GM20000 (cell line): ENCODE data around the gene ADORA3.

Experiments used
- DNase-seq: peaks from one replicate; pipeline ENCODE4 v3.0.0; 2012; ENCODE audit warnings: low spot score
- TF ChIP-seq, protein P1 (sequence below): IDR thresholded peaks from 2 replicates; pipeline ENCODE4 v1.5.1; 2012; ENCODE audit warnings: mild to moderate bottlenecking, control low read depth; ENCODE audit errors: extremely low read depth, missing control alignments

The ADORA3 gene

GRCh38 chr1:111474106-111474505, 29.3 kb downstream of the ADORA3 start:
- TF ChIP-seq, protein P1, sequence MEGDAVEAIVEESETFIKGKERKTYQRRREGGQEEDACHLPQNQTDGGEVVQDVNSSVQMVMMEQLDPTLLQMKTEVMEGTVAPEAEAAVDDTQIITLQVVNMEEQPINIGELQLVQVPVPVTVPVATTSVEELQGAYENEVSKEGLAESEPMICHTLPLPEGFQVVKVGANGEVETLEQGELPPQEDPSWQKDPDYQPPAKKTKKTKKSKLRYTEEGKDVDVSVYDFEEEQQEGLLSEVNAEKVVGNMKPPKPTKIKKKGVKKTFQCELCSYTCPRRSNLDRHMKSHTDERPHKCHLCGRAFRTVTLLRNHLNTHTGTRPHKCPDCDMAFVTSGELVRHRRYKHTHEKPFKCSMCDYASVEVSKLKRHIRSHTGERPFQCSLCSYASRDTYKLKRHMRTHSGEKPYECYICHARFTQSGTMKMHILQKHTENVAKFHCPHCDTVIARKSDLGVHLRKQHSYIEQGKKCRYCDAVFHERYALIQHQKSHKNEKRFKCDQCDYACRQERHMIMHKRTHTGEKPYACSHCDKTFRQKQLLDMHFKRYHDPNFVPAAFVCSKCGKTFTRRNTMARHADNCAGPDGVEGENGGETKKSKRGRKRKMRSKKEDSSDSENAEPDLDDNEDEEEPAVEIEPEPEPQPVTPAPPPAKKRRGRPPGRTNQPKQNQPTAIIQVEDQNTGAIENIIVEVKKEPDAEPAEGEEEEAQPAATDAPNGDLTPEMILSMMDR = no peak
- DNase-seq = no peak

GRCh38 chr1:111471538-111471937, 31.9 kb downstream of the ADORA3 start:
- no peak for DNase-seq

GRCh38 chr1:111471012-111471411, 32.4 kb downstream of the ADORA3 start:
- TF ChIP-seq, protein P1 = no peak
- no peak for DNase-seq

More at GRCh38 chr1:111471538-111471937, 31.9 kb downstream of the ADORA3 start:
- TF ChIP-seq, protein P1 = no peak

- no peak for DNase-seq
- TF ChIP-seq, protein P1 = no peak
Observed at GRCh38 chr1:111470596-111470995, 32.8 kb downstream of the ADORA3 start.

DNA sequence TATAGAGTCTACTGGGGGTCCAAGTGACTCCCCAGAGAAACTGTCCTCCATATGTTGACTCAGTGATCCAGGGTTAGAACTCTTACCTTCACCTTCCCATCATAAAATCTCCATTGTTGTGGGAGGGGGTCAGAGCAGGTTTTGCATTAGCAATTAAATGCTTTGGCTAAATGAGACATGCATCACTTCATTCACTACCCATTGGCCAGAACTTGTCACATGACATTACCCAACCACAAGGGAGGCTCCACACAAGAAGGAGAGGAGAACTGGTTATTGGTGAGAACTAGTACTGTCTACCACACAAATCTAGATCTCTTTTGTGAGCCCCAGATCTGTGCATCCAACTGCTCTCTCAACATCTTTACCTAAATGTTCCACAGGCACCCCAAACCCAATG, 33.9 kb downstream of the ADORA3 start:
- TF ChIP-seq, protein P1 = no peak
- DNase-seq = no peak

DNA sequence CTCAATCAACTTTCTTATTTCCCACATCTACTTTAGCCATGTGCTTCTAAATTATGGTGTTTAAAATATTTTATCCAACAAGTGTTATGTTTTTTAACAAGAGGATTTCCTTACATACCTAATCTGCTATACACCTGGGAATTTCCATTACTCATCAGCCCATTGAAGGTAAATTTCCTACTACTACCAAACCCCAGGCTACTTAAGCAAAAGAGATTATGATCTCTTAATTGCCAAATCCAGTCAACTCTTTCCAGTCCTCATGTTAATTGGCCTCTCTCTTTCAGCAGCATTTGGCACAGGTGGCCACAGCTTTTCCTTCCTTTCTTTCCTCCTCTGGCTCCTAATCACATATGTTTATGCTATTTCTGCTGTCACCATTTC, 34.7 kb downstream of the ADORA3 start:
- TF ChIP-seq, protein P1 = no peak
- no peak for DNase-seq

GRCh38 chr1:111467865-111468716, 35.3 kb downstream of the ADORA3 start:
- DNase-seq = no peak
- TF ChIP-seq, protein P1 = no peak
